GM18502 (cell line): Measurements from ENCODE around the gene KRTAP12-4.
"Not testable (repeated sequence)": the region's sequence is repeated elsewhere in the genome, so short reads cannot be mapped to it uniquely, and the experiment has no call there.

Experiments used
- ATAC-seq: cut with Tn5 transposase; IDR thresholded peaks from one replicate; pipeline ENCODE4 v1.9.1; 2021; ENCODE audit warnings: mild to moderate bottlenecking; ENCODE audit not compliant: unreplicated experiment, poor library complexity

The KRTAP12-4 gene

GRCh38 chr21:44654576-44655175 lies at the start of gene KRTAP12-4:
KRTAP12-4 (minus strand) TSS chr21:44654659; CDS start chr21:44654614, 45 bp downstream.
- ATAC-seq = no peak

- no peak for ATAC-seq
Observed at GRCh38 chr21:44703731-44704635, 49.5 kb upstream of the KRTAP12-4 start.

GRCh38 chr21:44702973-44703730 lies 48.7 kb upstream of the KRTAP12-4 start:
- no peak for ATAC-seq

- ATAC-seq = no peak
Observed at GRCh38 chr21:44702111-44702972, 47.9 kb upstream of the KRTAP12-4 start.

- ATAC-seq = no peak
Observed at GRCh38 chr21:44701541-44701940, 47.1 kb upstream of the KRTAP12-4 start.

GRCh38 chr21:44701023-44701400 lies 46.6 kb upstream of the KRTAP12-4 start:
- ATAC-seq = no peak

- no peak for ATAC-seq
Observed at GRCh38 chr21:44700101-44701022, 45.9 kb upstream of the KRTAP12-4 start.

- ATAC-seq = no peak
Observed at GRCh38 chr21:44699502-44700001, 45.1 kb upstream of the KRTAP12-4 start.

- no peak for ATAC-seq
Observed at GRCh38 chr21:44697811-44698734, 43.6 kb upstream of the KRTAP12-4 start.

GRCh38 chr21:44697172-44697810 lies 42.8 kb upstream of the KRTAP12-4 start, which contains the start of gene KRTAP10-12:
KRTAP10-12 (plus strand) TSS chr21:44697172; CDS start chr21:44697202, 30 bp downstream.
- ATAC-seq = not testable (repeated sequence)

- ATAC-seq = no peak
Observed at GRCh38 chr21:44696572-44696971, 42.1 kb upstream of the KRTAP12-4 start.

- ATAC-seq = no peak
Observed at GRCh38 chr21:44695641-44696040, 41.2 kb upstream of the KRTAP12-4 start.

GRCh38 chr21:44695184-44695583 lies 40.7 kb upstream of the KRTAP12-4 start:
- no peak for ATAC-seq

GRCh38 chr21:44694776-44695175 lies 40.3 kb upstream of the KRTAP12-4 start:
- ATAC-seq = no peak

- ATAC-seq = no peak
Observed at GRCh38 chr21:44692798-44693512, 38.5 kb upstream of the KRTAP12-4 start.

- no peak for ATAC-seq
Observed at GRCh38 chr21:44691686-44692085, 37.2 kb upstream of the KRTAP12-4 start.
